ENCODE measurements around the gene ZAP70.

ZAP70 gene

DNA sequence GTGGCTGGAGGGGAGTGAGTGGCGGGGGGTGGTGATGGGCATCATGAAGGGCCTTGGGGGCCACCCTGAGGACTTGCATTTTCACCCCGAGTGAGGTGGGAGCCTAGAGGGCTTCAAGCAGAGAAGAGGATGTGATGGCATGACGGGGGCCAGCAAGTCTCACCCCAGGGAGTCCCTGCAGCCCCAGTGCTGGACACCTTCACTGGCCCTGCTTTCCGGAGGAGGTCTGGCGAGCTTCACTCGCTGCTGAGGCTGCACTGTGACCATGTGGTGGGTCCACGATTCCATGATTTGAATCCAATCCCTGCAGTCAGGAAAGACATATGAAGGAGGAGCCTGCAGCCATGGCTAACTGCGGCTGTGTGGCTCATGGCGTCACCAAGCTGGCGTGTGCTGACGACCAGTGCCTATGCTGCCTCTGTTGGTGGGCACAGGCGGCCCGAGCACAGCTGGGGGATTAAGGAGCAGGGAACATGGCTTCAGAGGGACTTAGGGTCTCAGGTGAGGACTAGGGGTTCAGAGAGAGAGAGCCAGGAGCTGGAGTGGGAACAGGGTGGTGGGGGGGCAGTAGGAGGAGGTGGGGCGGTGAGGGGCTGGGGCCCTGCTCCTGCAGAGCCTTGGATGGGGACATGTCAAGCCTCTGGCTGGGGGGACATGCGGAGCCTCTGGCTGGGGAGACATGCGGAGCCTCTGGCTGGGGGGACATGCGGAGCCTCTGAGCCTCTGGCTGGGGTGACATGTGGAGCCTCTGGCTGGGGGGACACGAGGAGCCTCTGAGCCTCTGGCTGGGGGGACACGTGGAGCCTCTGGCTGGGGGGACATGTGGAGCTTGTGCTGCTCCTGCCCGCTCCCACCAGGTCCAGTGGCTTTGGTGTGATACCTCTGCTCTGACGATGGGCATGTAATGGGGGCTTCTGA lies 3.6 kb downstream of the ZAP70 start:
- DNase-seq (ENCODE audit: low read depth, low spot score): no peak

DNA sequence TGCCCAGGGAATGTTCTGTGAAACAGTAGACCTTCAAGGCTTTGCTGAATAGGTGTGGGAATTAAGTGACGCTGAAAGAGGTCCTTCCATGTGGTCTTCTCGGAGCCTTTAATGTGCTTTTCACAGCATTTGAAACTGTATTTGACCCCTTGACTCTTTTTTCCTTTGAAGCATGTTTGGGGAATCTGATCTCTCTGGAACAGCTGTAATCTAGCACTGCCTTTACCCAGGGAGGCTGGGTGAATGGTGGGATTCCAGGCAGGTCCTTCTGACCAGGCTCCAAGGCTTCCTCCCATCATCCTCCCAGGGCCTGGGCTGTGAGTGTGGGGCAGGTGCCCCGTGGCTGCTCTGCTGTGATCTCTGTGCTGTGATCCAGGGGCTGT lies 4.2 kb downstream of the ZAP70 start:
- DNase-seq (ENCODE audit: low read depth, low spot score): no peak

GRCh38 chr2:97718051-97718882 lies 4.9 kb downstream of the ZAP70 start:
- DNase-seq (ENCODE audit: low read depth, low spot score): no peak

GRCh38 chr2:97718942-97719341 lies 5.6 kb downstream of the ZAP70 start:
- no peak for DNase-seq (ENCODE audit: low read depth, low spot score)

- DNase-seq (ENCODE audit: low read depth, low spot score): no peak
Observed at GRCh38 chr2:97719362-97720155, 6.2 kb downstream of the ZAP70 start.

DNA sequence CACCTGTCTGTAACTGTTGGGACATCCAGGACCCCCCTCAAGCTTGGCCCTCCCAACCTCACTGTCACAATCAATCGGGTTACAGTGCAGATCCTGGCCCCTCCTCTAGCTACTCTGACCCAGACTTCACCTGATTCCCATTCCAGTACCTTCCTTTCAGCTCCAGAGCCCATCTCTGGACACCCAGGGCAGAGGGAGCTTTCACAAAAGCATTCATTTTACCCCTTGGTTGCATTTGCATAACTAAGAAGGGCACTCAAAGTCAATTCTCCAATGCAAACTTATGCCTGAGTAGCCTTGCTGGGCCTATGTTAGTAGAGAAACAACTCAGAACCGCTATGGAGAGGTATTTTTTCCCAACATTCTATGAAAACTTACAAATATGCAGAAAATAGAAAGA lies 7.4 kb downstream of the ZAP70 start:
- DNase-seq (ENCODE audit: low read depth, low spot score): no peak

DNA sequence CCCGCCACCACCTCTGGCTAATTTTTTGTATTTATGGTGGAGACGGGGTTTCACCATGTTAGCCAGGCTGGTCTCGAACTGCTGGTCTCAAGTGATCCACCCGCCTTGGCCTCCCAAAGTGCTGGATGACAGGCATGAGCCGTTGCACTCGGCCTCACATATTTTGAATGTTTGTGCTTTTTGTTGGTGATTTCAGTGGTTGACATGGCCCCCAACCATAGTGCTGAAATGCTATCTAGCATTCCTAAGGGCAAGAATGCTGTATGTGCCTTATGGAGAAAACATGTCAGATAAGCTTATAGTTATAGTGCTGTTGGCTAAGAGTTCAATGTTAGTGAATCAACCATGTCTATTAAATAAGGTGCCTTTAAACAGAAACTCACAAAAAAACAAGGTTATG lies 8.9 kb downstream of the ZAP70 start:
- no peak for DNase-seq (ENCODE audit: low read depth, low spot score)

DNA sequence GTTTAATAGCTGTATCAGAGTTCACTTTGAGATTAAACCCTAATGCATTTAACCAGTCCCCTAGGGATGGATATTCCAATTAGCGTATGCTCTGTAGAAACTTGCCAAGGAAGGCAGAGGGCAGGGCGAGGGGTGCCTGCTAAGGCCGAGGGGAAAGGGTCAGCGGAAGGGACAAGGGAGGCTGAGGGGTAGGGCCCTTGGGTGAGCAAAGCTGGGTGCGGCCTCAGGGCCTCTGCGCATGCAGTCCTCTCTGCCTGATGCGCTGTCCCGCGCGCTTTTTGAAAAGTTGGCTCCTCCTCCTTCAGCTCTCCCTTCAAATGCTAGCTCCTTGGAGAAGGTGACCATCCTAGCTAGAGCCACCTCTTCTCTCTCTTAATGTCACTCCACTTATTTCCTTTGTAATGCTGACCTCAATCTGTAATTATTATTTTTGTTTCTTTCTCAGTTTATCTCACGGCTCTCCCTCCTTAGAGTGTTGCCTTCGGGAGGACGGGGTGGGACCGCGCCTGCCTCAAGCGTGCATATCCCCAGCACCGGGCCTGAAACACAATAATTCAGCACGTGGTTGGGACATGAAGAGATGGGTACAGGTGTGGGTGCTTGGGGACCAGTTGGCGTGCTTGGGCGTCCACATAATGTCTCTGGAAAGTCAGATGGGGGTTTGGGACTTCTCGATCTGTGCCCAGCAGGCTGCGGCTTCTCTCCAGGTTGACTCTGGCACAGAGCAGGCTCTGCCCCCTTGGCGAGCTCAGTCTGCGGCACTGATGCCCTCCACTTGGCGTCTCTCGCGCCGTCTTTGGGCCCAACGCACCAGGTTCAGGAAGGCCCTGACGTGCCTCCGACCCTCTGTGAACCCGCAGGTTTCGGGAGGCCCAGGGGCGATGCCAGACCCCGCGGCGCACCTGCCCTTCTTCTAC lies 10.0 kb downstream of the ZAP70 start:
- DNase-seq (ENCODE audit: low read depth, low spot score): no peak

GRCh38 chr2:97724073-97724410 lies 10.7 kb downstream of the ZAP70 start:
- no peak for DNase-seq (ENCODE audit: low read depth, low spot score)

DNA sequence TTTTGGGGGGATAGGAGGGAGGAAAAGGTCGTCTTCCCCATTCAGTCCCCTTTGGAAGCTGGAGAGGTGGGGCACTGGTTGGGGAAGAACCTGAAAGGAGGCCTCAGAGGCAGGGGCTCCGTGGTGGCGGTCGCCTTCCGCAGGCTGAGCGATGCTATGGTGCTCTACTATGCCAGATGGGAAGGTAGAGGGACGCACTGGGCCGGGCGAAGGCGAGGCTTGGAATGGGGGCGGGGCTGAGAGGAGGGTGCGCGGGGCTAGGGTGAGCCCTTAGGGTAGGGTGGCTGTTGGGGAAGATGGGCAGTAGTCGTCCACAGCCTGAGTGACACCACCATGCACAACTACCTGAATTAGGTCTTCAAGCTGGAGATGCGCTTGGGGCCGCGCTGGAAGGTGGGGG lies 11.1 kb downstream of the ZAP70 start:
- no peak for DNase-seq (ENCODE audit: low read depth, low spot score)

GRCh38 chr2:97724946-97725688 lies 11.7 kb downstream of the ZAP70 start:
- DNase-seq (ENCODE audit: low read depth, low spot score): no peak

DNA sequence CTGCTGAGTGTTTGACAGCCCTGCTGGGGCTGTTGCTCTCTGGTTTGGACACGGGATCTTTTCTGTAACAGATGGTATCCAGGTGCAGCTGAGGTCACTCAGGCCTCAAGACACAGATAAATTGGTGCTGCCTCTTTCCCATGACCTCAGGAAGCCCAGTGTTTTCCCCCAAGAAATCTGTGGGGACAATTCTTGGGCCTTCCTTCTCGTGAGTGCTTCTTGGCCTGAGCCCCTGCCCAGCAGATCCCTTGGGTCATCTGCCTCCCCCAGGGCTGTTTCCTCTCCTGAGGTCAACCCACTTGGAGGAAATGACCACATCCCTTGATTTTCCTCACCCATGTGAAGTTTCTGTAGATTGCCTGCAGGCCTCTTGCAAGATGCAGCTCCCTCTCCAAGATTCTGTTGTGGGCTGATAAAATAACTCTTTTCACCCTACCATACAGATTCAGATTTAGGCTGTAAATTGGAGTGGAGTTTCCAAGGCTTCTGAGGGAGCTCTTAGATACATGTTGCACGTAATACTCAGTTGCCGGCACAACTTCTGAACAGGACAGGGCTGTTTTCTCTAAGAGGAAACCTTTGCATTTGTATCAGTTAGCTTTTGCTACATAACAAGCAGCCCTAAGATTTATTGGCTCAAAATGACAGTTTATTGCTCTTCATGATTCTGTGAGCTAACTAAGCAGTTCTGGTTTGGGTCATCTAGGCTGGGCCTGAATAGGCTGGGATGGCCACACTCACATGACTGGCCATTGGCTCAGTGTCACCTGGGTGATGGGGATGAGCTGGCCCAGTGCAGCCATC lies 13.1 kb downstream of the ZAP70 start:
- DNase-seq (ENCODE audit: low read depth, low spot score): no peak

GRCh38 chr2:97727296-97727695 lies 13.9 kb downstream of the ZAP70 start:
- DNase-seq (ENCODE audit: low read depth, low spot score): no peak

DNA sequence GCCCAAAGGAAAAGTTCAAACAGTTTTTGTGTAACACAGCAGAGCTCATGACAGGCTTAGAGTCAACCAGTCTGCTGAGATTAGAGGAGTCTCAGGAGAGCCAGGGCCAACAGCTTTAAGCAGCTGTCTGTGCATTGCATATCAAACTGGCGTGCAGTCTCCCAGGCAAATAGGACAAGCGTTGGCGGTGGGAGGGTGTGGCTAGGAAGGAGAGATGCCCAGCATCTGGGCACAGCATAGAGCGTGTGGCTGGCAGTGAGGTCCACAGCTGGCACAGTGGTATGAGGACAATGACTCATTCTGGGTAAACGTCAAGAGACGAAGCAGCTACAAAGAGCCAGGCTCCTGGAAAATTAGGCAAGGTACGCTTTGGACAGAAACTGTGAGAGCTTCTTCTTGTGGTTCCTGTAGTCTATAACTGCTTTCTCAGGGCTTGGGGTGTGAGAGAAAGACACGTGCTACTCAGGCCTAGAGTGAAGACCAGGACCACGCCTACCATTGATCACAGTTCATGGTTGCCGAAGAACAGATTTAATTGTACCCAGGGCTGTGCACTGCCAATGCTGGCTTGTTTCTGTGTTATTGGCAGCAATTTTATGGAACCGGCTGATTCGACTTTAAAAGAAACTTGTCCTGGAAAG lies 14.8 kb downstream of the ZAP70 start:
- no peak for DNase-seq (ENCODE audit: low read depth, low spot score)

GRCh38 chr2:97730245-97730644 lies 16.9 kb downstream of the ZAP70 start:
- no peak for DNase-seq (ENCODE audit: low read depth, low spot score)

- DNase-seq (ENCODE audit: low read depth, low spot score): no peak
Observed at GRCh38 chr2:97731274-97732020, 18.1 kb downstream of the ZAP70 start.

- DNase-seq (ENCODE audit: low read depth, low spot score): no peak
Observed at GRCh38 chr2:97732436-97733340, 19.3 kb downstream of the ZAP70 start.
